HG03520 (cell line): ENCODE measurements around the gene RAPGEF1.
A peak's percentile ranks its signal among the peaks of the same experiment; 100 is the strongest.
"Not testable (repeated sequence)": the region's sequence is repeated elsewhere in the genome, so short reads cannot be mapped to it uniquely, and the experiment has no call there.

ENCODE experiments used
- ATAC-seq: cut with Tn5 transposase; IDR thresholded peaks from one replicate; pipeline ENCODE4 v1.9.1; 2021; ENCODE audit warnings: mild to moderate bottlenecking, moderate library complexity; ENCODE audit not compliant: unreplicated experiment

Gene RAPGEF1, protein sequence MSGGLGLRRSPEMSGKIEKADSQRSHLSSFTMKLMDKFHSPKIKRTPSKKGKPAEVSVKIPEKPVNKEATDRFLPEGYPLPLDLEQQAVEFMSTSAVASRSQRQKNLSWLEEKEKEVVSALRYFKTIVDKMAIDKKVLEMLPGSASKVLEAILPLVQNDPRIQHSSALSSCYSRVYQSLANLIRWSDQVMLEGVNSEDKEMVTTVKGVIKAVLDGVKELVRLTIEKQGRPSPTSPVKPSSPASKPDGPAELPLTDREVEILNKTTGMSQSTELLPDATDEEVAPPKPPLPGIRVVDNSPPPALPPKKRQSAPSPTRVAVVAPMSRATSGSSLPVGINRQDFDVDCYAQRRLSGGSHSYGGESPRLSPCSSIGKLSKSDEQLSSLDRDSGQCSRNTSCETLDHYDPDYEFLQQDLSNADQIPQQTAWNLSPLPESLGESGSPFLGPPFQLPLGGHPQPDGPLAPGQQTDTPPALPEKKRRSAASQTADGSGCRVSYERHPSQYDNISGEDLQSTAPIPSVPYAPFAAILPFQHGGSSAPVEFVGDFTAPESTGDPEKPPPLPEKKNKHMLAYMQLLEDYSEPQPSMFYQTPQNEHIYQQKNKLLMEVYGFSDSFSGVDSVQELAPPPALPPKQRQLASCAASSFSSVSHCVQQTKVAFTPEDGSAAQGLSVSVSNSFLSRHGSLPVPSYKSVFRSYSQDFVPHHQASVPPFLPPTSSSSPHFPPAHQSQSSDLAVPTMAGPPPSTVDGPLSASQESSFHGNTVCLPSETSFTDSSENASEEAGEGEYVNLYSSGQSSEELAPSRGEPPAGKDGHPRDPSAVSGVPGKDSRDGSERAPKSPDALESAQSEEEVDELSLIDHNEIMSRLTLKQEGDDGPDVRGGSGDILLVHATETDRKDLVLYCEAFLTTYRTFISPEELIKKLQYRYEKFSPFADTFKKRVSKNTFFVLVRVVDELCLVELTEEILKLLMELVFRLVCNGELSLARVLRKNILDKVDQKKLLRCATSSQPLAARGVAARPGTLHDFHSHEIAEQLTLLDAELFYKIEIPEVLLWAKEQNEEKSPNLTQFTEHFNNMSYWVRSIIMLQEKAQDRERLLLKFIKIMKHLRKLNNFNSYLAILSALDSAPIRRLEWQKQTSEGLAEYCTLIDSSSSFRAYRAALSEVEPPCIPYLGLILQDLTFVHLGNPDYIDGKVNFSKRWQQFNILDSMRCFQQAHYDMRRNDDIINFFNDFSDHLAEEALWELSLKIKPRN (N-terminal part only)

DNA sequence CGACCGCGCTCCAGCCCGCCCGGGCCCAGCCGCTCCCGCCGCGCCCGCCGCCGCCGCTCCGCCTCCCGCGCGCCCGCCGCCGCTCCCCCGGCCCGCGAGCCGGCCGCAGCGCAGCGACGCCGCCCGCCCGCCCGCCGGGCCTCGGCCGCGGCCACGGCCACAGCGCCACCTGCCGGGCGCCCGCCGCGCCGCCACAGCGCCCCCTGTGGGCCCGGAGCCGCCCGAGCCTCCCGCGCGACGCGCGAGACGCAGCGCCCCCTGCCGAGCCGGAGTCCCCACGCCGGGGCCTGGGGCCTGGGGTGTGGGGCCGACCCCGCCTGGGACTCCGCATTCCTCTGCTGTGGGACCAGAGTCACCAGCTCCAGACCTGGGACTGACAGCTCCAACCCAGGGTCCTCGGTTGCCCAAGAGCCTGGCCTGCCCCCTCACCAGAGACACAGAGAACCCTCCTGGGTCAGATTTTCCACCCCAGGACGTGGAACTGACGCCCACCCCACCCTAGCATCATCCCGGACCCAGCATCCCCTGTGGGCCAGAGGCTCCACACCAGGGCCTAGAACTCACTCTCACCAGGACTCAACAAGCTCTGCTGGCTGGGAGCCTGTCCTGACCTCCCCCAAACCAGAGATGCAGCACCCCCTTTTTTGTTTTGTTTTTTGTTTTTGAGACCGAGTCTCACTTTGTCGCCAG lies at the start of gene RAPGEF1:
TSS of gene RAPGEF1 (minus strand) at position 118 of the 690 bp plus-strand sequence. CDS start 246 bp downstream, outside the sequence.
- peak; percentile 30 for ATAC-seq

DNA sequence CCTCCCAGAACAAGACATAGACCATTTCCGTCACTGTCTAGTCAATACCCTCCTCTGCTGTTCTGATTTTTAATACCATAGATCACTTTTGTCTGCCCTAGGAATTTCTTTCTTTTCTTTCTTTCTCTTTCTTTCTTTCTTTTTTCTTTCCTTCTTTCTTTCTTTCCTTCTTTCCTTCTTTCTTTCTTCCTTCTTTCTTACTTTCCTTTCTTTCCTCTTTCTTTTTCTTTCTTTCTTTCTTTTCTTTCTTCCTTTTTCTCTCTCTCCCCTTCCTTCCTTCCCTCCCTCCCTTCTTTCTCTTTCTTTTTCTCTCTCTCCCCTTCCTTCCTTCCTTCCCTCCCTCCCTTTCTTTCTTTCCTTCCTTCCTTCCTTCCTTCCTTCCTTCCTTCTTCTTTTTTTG lies 49.0 kb upstream of the RAPGEF1 start:
- ATAC-seq = no peak

DNA sequence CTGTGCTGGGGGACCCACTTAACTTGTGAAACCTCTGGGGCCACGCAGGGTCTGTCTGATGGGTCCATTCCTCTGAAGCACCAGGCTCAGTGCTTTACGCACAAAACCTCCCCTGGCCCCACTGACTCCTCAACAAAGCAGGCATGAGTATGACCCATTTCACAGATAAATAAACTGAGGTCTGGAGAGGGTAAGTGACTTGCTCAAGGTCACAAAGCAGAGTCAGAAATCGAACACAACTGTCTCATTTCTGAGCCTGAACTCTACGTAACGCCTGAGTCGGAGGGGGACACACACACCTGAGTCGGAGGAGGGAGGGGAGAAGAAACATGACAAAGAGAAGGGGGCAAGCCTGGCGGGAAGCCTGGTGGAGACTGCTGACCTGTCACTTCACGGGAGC lies 48.0 kb upstream of the RAPGEF1 start:
- no peak for ATAC-seq

DNA sequence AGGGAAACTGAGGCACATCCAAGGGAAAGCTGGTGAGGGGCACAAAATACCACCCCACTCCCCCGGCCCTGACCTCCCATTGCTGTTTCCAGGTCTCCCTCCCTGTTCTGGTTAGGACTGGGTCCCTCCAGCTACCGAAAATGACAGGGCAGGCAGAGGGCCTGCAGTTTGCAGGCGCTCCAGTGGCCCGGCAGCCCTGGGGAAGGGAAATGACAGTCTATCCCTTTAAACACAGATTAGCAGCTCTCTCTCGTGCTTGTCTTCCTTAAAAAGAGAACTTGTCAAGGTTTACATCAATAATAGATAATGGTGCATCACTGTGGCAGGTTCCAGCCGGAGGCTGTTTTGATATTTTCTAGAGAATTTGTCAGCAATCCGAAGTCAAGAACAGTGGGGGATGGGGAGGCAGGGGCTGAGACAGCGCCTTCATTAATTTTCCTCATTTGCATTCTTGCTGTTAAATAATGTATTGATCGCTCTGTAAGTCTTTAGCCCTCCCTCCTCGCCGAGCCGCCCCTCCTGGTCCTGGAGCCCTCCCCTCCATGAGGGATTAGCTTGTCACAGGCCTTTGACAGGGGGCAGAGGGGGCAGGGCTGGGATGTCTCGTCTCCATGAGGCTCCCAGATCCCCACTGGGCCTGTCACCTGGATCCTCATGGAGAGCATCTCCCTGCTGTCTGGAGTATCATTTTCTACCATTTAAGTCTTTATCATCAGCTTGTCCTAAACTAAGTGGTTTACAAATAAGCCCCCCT lies 45.0 kb upstream of the RAPGEF1 start:
- ATAC-seq = no peak

DNA sequence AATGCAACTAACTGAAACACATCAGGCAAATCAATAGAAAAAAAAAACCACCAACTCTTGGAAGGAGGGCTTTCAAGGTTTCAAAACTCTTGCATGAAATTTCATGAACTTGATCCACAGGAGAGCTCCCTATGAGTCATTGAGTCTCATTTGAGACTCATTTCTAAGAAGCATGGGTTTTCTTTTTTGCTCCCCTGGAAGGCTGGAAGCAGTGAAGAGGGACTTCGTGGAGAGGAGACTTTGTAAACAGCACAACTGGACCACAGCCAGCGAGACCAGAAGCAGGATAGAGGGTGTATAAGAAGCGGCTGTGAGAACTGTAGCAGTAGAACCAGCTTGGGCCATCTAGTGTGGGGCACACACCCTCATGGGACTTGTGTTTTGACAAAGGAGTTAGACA lies 41.2 kb upstream of the RAPGEF1 start:
- no peak for ATAC-seq

DNA sequence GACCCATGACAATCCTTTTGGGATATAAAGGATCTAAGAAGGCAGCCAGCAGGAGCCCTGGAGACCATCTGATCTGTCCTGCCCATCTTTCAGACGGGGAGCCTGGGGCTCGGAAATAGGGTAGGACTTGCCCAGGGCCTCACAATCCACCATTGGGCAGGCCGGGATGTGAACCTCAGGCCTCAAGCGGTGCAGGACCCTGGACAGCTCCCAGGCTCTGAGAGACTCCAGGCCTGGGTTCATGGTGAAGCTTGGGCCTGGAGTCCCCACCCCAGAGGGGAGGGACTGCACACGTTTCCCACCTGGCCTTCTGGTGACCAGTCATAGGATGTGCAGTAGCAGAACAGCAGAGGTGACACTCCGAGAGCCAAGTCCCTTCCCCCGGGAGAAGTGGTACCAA lies 36.6 kb upstream of the RAPGEF1 start:
- no peak for ATAC-seq

DNA sequence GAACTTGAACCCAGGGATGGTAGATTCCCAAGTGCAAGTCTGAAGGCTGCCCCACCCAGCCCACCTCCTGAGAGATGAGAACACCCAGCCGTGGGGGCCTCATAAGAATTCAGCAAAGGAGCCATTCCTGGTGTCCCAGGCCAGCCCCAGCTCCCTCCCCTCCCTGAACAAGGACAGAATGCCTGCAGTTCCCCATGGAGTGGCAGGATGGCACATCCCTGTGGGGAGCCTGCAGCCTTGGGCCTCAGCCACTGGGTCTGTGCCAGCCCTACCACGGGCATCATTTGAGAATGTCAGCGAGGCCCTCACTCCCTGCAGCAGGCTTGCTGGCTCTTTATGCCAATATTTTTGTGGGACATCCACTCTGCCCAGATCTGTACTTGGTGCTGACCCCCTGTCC lies 36.2 kb upstream of the RAPGEF1 start:
- ATAC-seq = no peak

DNA sequence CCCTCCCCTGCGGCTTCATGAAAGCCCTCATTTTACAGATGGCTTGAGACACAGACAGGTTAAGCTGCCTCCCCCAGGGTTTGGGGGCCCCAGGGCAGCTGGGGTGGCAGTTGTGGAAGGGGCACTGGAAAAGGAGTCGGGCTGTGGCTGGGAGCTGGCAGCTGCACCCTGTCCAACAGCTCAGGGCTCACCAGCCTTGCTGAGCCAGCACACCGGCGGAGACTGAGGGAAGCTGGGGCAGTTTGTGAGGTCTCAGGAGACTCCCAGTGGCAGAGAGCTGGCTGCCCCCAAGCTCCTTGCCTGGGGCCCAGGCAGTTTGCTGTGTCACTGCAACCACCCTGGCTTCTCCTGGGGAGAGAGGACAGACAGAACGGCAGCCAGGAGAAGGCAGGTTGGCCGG lies 34.8 kb upstream of the RAPGEF1 start:
- ATAC-seq = no peak

DNA sequence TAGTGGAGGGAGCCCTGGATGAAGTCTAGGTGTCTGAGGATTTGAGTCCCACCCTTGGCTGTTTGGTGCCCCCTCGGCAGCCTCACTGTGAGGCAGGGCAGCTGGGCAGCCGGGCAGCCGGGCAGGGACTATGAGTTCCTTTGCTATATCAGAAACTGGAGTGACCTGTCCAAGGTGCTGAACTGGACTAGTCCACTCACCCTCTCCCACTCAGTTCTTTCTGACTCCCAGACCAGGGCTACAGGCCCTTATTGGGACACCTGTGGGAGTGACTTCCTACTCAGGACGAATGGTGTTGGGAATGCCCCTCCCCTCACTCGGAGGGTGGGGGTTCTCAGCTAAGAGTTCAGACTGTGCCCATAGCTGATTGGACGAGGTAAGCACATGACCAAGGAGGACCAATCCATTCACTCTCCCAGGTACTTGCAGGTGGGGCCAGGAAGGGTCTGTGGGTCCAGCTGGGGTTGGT lies 34.1 kb upstream of the RAPGEF1 start:
- ATAC-seq = no peak

DNA sequence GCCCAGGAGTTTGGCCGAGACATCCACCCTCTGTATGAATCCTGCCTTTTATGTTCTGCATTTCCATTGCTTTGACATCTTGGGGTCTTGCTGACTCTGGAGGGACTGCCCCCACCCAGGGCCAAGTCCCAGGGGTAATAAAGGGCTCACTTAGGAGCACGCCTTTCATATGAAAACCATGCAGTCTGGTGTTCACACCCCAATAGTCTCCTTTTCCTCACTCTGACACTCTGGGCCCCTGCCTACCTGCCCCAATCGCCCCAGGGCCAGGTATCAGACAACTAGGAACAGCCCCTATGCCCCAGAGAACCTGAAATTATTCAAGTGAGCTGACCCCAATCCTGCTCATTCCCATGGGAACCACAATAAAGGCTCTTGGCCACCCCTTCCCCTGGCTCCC lies 33.1 kb upstream of the RAPGEF1 start:
- no peak for ATAC-seq

DNA sequence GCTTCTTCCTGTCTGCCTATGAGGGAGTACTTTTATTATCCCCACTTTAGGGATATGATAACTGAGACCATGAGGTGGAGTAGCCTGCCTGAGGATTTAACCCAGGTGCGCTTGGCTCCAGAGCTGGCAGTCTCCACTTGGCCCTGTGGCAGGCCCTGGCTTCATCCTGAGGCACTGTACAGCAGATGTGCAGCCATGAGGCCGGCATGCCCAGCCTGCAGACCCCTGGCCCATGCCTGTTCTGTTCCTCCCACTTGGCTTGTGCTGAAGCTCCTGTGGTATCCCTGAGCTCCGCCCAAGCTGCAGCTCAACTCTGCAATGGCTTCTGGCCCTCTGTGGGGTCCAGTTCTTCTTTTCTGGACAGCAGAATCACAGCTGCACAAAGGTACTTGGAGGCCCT lies 31.8 kb upstream of the RAPGEF1 start:
- ATAC-seq = no peak

DNA sequence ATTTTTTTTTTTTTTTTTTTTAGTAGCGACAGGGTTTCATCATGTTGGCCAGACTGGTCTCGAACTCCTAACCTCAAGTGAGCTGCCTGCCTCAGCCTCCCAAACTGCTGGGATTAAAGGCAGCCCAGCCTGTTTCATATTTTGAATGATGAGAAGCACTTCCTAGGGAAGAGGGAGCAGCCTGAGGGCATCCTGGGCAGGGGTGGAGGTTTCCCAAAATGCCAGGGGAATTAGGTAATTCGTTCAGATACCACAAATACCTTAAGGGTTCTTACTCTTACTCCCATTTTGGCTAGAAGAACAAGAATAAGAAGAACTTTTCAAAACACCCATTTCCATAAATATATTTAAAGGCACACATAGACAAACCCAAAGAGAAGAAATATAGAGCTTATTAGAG lies 29.5 kb upstream of the RAPGEF1 start:
- ATAC-seq = no peak

DNA sequence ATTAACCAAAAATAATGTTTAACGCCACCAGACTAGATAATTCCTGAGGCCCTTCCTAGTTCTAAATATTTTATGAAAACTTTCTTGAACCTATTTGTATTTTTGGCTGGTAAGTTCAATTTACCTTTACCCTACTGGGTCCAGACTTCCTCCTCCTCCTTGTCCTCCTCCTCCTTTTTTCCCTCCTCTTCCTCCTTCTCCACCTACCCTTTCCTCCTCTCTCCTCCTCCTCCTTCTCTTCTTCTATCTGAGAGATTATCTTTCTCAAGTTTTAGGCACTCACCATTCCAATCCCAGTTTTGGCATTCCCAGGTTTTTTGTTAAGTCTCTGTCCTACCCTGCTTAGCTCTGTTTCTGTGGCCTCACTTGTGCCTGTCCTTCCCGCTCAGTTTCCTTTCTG lies 24.7 kb upstream of the RAPGEF1 start:
- no peak for ATAC-seq

DNA sequence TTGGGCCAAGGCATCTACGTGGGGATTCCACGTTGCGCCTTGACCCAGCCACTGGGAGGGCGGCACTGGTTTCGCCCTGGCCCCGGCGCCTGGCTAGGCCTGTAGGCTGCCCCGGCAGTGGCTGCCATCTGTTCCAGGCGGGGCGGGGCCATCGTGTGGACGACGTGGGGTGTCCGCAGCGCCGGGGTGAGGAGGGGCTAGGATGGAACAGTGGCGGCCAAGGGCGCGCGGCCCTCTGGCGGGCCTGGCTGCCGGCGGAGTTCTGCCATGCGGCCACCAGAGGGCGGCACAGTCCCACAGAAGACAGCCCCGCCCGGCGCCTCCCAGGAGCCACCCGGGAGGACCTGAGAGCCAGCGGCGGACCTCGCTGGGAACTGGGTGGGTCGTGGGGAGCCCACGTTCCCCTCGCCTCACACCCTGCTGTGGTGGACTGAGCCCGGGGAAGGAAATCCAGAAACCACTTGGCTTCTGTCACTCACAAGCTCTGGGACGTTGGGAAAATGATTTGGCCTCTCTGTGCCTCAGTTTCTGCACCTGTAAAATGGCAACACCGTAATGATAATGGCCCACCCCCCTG lies 22.6 kb upstream of the RAPGEF1 start:
- ATAC-seq = no peak

DNA sequence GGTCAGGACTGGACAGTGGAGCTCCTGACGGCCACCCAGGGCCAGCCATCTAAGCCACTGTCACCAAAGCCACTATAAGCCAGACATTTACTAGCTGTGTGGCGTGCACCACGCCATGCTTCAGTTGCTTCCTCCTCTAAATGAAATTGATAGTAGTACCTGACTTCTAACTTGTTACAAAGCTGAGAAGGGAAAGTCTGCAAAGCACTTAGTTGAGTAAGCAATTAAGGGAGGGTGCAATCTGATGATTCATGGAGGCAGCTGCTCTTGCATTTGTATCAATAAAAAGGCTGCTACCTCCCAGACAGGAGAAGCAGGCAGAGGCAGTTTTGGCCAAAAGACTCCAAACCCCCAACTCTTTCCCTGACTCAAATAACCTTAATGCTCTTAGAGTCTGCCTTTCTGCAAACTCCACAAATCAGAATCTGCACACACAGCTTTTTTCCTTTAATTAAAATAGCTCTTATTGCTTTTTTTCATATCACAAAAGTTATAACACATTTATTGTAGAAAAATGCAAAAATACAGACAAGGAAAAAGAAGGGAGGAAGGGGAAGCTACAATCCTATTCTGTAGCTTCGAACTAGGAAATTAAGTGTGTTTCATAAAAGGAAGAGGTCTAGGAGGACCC lies 19.3 kb upstream of the RAPGEF1 start:
- no peak for ATAC-seq

DNA sequence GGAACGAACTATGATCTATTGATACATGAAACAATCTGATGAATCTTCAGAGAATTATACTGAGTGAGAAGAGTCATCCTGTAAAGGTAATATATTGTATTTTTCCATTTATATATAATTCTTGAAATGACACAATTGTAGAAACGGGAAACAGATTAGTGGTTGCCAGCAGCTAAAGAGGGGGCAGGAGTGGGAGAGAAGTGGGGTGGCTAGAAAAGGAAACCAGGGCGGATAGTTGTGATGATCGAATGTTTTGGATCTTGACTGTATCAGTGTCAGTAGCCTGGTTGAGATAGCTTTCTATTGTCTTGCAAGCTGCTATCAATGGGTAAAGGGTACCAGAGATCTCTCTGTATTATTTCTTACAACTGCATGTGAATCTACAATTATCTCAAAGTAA lies 17.7 kb upstream of the RAPGEF1 start:
- no peak for ATAC-seq

DNA sequence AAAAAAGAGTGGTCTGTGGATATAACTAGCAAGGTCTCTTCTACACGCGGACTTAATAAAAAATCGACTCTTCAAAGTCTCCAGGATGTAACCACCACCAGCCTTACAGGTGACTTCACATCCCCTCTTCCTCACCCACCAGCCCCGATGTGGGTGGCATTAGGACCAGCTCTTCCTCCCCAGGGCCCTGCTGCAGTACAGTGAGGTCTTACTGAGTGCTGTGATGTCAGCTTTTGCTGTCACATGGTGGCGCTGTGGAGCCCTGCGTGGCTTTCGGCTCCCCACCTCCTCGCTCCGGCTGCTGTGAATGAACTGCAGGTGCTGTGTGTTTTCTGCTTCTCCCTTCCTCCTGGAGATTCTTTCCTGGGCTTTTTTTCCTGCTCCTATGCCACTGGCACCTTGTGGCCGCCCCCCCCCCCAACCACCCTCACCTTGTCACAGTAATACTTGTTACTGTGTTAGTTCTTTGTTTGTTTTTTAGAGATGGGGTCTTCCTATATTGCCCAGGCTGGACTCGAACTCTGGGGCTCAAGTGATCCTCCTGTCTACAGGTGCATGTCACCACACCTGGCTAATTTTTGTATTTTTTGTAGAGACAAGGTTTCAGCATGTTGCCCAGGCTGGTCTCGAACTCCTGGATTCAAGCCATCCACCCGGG lies 15.8 kb upstream of the RAPGEF1 start:
- no peak for ATAC-seq

DNA sequence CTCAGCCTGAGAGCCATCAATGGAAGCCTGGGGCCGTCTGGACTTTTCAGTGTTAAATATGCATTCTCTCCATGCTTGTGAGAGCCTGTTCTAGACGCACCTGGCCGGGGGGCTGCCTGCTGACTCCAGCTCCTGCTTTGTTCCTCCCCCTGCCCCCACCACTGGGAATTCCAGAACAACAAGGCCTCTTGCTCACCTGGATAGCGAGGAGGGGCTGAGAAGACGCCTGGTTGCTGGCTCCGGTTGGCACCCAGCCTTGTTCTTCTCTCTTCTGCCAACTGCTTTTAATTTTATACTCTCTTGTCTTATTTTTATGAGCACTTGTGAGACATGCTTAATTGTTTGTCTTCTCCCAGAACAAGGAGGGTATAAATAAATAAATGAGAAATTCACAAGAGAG lies 15.0 kb upstream of the RAPGEF1 start:
- ATAC-seq = no peak

DNA sequence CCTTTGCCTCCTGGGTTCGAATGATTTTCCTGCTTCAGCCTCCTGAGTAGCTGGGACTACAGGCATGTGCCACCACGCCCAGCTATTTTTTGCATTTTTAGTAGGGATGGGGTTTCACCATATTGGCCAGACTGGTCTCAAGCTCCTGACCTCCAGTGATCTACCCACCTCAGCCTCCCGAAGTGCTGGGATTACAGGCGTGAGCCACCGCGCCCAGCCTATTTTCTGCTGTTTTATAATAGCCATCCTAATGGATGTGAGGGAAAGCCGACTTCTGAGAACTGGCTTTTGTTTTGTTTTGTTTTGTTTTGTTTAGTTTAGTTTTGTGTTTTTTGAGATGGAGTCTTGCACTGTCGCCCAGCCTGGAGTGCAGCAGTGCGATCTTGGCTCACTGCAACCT lies 13.9 kb upstream of the RAPGEF1 start:
- ATAC-seq = not testable (repeated sequence)
